ENCODE results near the gene C12orf57. TPM values are rescaled to one million over a fixed set of nuclear protein-coding genes. Genes with fewer than 3 reads are reported as not detected.
A peak's percentile ranks its signal among the peaks of the same experiment; 100 is the strongest.

C12orf57 gene
- polyA plus RNA-seq, 1 donor from 2014 or later, result 500 TPM

GRCh38 chr12:6964605-6965025 is 20.8 kb downstream of the C12orf57 start:
- TF ChIP-seq RAD21 (conservative IDR thresholded peaks at IDR 0.05), result no peak
- no peak for TF ChIP-seq SMC3 (conservative IDR thresholded peaks at IDR 0.05; ENCODE audit: poor library complexity)
- no peak for TF ChIP-seq CTCF (IDR thresholded peaks at IDR 0.05; ENCODE audit: poor library complexity, severe bottlenecking)
- TF ChIP-seq REST (IDR thresholded peaks at IDR 0.05; ENCODE audit: borderline replicate concordance), result no peak
- no peak for TF ChIP-seq TAF1 (IDR thresholded peaks at IDR 0.05; ENCODE audit: low read depth)
- no peak for TF ChIP-seq POLR2AphosphoS5 (IDR thresholded peaks at IDR 0.05)
- TF ChIP-seq EP300 (conservative IDR thresholded peaks at IDR 0.05; ENCODE audit: poor library complexity, severe bottlenecking), result no peak
- no peak for TF ChIP-seq MXI1 (conservative IDR thresholded peaks at IDR 0.05; ENCODE audit: poor library complexity, severe bottlenecking)
- no peak for TF ChIP-seq EZH2 (IDR thresholded peaks at IDR 0.05; ENCODE audit: borderline replicate concordance, insufficient read depth, low read length, poor library complexity, severe bottlenecking)
- Histone ChIP-seq H3K79me2 (replicated peaks; ENCODE audit: insufficient read depth, low read length) (peaks cover 8% of the 10 kb centered on the region), H3K9ac (ENCODE audit: low read length) (no peak overlapping the region), H3K4me3 (ENCODE audit: low read length) (no peak overlapping the region), H3K9me3 (ENCODE audit: low read length) (no peaks in the 10 kb centered on the region), H4K20me1 (ENCODE audit: insufficient read depth) (no peaks in the 10 kb centered on the region), H3K9me2 (ENCODE audit: insufficient read depth, low read length) (no peaks in the 10 kb centered on the region), H3K36me3 (ENCODE audit: insufficient read depth, low read length) (no peaks in the 10 kb centered on the region), H2AFZ (ENCODE audit: low read depth, low read length) (no peak overlapping the region), H3K27me3 (ENCODE audit: insufficient read depth, low read depth, low read length) (no peaks in the 10 kb centered on the region), H3F3A (ENCODE audit: insufficient read depth, low read length, poor library complexity, severe bottlenecking) (no peaks in the 10 kb centered on the region), H3K27ac (ENCODE audit: low read length) (no peak overlapping the region), H3K4me2 (ENCODE audit: low read length) (no peak overlapping the region)

GRCh38 chr12:6965026-6965661 is 21.3 kb downstream of the C12orf57 start:
- H3K4me2 ChIP-seq (ENCODE audit: low read length), result no peak overlapping the region
- H3F3A ChIP-seq (ENCODE audit: insufficient read depth, low read length, poor library complexity, severe bottlenecking), result no peaks in the 10 kb centered on the region
- H2AFZ ChIP-seq (ENCODE audit: low read depth, low read length), result no peak overlapping the region
- no peak overlapping the region for H3K9ac ChIP-seq (ENCODE audit: low read length)
- no peaks in the 10 kb centered on the region for H3K27me3 ChIP-seq (ENCODE audit: insufficient read depth, low read depth, low read length)
- H3K4me3 ChIP-seq (ENCODE audit: low read length), result no peak overlapping the region
- no peak overlapping the region for H3K27ac ChIP-seq (ENCODE audit: low read length)
- no peaks in the 10 kb centered on the region for H3K9me2 ChIP-seq (ENCODE audit: insufficient read depth, low read length)
- H3K9me3 ChIP-seq (ENCODE audit: low read length), result no peaks in the 10 kb centered on the region
- no peaks in the 10 kb centered on the region for H4K20me1 ChIP-seq (ENCODE audit: insufficient read depth)
- H3K79me2 ChIP-seq (replicated peaks; ENCODE audit: insufficient read depth, low read length), result peaks cover 13% of the 10 kb centered on the region
- H3K36me3 ChIP-seq (ENCODE audit: insufficient read depth, low read length), result no peaks in the 10 kb centered on the region
- TF ChIP-seq EP300 (conservative IDR thresholded peaks at IDR 0.05; ENCODE audit: poor library complexity, severe bottlenecking), result no peak
- TF ChIP-seq CTCF (IDR thresholded peaks at IDR 0.05; ENCODE audit: poor library complexity, severe bottlenecking), result peak; percentile 81
- no peak for TF ChIP-seq EZH2 (IDR thresholded peaks at IDR 0.05; ENCODE audit: borderline replicate concordance, insufficient read depth, low read length, poor library complexity, severe bottlenecking)
- peak; percentile 71 for TF ChIP-seq RAD21 (conservative IDR thresholded peaks at IDR 0.05)
- no peak for TF ChIP-seq REST (IDR thresholded peaks at IDR 0.05; ENCODE audit: borderline replicate concordance)
- no peak for TF ChIP-seq POLR2AphosphoS5 (IDR thresholded peaks at IDR 0.05)
- no peak for TF ChIP-seq TAF1 (IDR thresholded peaks at IDR 0.05; ENCODE audit: low read depth)
- peak; percentile 90 for TF ChIP-seq SMC3 (conservative IDR thresholded peaks at IDR 0.05; ENCODE audit: poor library complexity)
- peak; percentile 84 for TF ChIP-seq MXI1 (conservative IDR thresholded peaks at IDR 0.05; ENCODE audit: poor library complexity, severe bottlenecking)
